MM.1S (cell line): ENCODE measurements around the gene RASGRP2.

Experiments
- CTCF ChIP-seq: fragments of 300-600 bp; sonication (generic); IDR thresholded peaks from 2 replicates; pipeline ENCODE4 v1.5.1; 2016; ENCODE audit warnings: antibody characterized with exemption, low read length, mixed read lengths
- EZH2 ChIP-seq: fragments of 300-600 bp; sonication (generic); optimal IDR thresholded peaks from 2 replicates; pipeline ENCODE3; 2017; ENCODE audit warnings: low read depth, mild to moderate bottlenecking, antibody characterized with exemption, low read length, mixed read lengths

- TF ChIP-seq CTCF (no peak), EZH2 (no peak)
These were observed 25.3 kb upstream of the RASGRP2 start for GRCh38 chr11:64769283-64769682.
